GM12892 (cell line): ENCODE data around the gene GPATCH2.
"Not testable (repeated sequence)": the region's sequence is repeated elsewhere in the genome, so short reads cannot be mapped to it uniquely, and the experiment has no call there.

Experiments
- DNase-seq: peaks from one replicate; pipeline ENCODE4 v3.0.0; 2011; ENCODE audit not compliant: insufficient read length
- FAIRE-seq: peaks from 2 replicates; lab custom pipeline; 2011; peaks lifted over from hg19 to GRCh38; lab: Jason Lieb, UNC
- POLR2A ChIP-seq: IDR thresholded peaks from 2 replicates; pipeline ENCODE4 v1.6.1; 2011; ENCODE audit warnings: low read depth, low read length, control low read depth
- POLR2AphosphoS5 ChIP-seq: IDR thresholded peaks from 2 replicates; pipeline ENCODE4 v1.6.1; 2011; ENCODE audit warnings: low read depth, low read length, control low read depth
- TAF1 ChIP-seq: IDR thresholded peaks from 2 replicates; pipeline ENCODE4 v1.6.1; 2011; ENCODE audit warnings: low read depth, mild to moderate bottlenecking, control low read depth, low read length, borderline replicate concordance

The GPATCH2 gene

GRCh38 chr1:217539510-217539909 lies 91.4 kb downstream of the GPATCH2 start:
- TF ChIP-seq POLR2A: no peak
- TF ChIP-seq TAF1: no peak
- no peak for TF ChIP-seq POLR2AphosphoS5
- DNase-seq (no peak), FAIRE-seq (no peak)

- FAIRE-seq (no peak), DNase-seq (no peak)
Measured at GRCh38 chr1:217535601-217536377, 95.1 kb downstream of the GPATCH2 start.

GRCh38 chr1:217534566-217534965 lies 96.3 kb downstream of the GPATCH2 start:
- FAIRE-seq (no peak), DNase-seq (no peak)
- no peak for TF ChIP-seq TAF1
- no peak for TF ChIP-seq POLR2AphosphoS5

More at GRCh38 chr1:217535601-217536377, 95.1 kb downstream of the GPATCH2 start:
- TF ChIP-seq POLR2AphosphoS5 (no peak), TAF1 (no peak), POLR2A (no peak)

GRCh38 chr1:217528271-217528670 lies 102.6 kb downstream of the GPATCH2 start:
- TF ChIP-seq POLR2A: no peak
- TF ChIP-seq POLR2AphosphoS5: no peak
- no peak for TF ChIP-seq TAF1
- DNase-seq: no peak
- no peak for FAIRE-seq

GRCh38 chr1:217527151-217527550 lies 103.7 kb downstream of the GPATCH2 start:
- FAIRE-seq (no peak), DNase-seq (no peak)

DNA sequence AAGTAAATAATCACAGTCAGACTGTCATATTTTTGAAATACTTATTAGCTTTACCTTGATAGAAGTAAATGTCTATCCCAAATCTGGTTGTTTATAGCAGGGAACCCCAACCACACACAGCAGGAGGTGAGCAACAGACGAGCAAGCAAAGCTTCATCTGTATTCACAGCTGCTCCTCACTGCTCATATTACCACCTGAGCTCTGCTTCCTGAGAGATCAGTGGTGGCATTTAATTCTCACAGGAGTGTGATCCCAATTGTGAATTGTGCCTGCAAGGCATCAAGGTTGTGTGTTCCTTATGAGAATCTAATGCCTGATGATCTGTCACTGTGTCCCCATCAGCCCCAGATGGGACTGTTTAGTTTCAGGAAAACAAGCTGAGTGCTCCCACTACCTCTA lies 104.3 kb downstream of the GPATCH2 start:
- TF ChIP-seq TAF1 (no peak), POLR2A (no peak), POLR2AphosphoS5 (no peak)
- no peak for FAIRE-seq
- no peak for DNase-seq

More at GRCh38 chr1:217527151-217527550, 103.7 kb downstream of the GPATCH2 start:
- TF ChIP-seq POLR2AphosphoS5 (no peak), POLR2A (no peak), TAF1 (no peak)

DNA sequence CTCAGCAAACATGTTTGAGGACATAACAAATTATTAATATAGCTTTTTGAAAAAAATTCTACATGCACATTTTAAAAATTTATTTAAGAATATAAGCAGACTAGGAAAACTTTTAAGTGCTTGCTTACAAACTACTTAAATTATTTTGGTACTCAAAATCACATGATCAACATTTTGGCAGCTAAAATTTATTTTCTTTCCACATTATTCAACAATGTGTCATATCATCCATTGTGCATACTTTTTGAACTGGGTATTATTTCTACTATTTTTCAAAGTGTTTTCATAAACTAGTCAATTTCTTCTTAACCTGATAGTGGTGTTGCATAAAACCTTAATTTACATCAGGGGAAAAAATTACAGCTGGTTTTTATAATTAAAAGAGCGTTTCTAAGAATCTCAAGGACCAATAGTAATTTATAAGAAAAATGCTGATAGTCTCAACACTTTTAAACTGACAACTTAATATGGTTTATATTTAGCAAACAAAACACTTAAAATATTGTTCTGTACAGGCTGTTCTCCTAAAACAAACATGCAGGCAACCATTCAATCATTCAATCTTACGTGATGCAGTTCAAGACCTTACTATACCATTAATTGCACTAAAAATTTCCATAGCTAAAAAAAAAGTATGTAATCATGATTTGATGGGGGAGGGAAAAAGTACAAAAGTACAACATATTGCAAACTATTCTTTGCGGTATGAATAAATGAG lies 105.0 kb downstream of the GPATCH2 start:
- DNase-seq (no peak), FAIRE-seq (no peak)
- TF ChIP-seq POLR2AphosphoS5: no peak
- TF ChIP-seq TAF1: no peak
- TF ChIP-seq POLR2A: no peak

GRCh38 chr1:217524787-217525520 lies 105.9 kb downstream of the GPATCH2 start:
- FAIRE-seq (no peak), DNase-seq (no peak)
- TF ChIP-seq TAF1 (no peak), POLR2A (no peak), POLR2AphosphoS5 (no peak)

DNA sequence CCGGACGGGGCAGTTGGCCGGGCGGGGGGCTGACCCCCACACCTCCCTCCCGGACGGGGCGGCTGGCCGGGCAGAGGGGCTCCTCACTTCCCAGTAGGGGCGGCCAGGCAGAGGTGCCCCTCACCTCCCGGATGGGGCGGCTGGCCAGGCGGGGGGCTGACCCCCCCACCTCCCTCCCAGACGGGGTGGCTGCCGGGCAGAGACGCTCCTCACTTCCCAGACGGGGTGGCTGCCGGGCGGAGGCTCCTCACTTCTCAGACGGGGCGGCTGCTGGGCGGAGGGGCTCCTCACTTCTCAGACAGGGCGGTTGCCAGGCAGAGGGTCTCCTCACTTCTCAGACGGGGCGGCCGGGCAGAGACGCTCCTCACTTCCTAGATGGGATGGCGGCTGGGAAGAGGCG lies 107.0 kb downstream of the GPATCH2 start:
- not testable (repeated sequence) for DNase-seq, FAIRE-seq

DNA sequence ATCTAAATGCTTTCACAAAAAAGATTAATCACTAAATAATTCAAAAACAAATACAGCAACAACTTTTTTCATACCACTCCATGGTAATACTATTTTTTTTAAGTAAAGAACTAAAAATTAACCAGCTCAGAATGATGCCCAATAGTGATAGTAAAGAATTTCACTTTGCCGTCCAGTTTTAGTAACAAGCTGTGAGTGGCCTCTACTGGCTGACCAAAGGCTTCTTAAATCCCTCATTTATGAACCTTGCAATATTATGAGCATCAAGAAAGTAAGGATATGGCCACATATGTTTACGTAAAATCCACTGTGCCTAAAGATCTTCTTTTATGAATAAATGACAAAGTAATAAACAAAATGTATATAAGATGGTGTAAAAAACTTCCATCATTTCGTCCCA lies 108.6 kb downstream of the GPATCH2 start:
- DNase-seq (no peak), FAIRE-seq (no peak)
- TF ChIP-seq TAF1: no peak
- TF ChIP-seq POLR2A: no peak
- TF ChIP-seq POLR2AphosphoS5: no peak

DNA sequence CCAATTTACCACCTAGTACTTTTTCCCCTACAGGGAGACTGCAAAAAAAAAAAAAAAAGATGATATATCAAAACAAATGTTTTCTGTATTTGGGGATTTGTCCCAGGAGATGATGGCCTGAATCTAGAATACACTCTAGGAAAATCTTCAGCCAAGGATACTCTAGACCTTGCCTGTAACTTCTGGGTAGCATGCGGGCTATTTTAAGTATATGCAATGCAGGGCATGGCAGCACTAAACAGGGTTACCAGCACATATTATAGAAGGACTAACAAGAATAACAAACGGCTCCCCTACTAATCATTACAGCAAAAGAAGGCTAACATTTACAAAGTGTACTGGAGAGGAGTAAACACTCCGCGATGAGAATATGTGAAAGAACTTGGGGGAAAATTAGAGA lies 109.6 kb downstream of the GPATCH2 start:
- TF ChIP-seq POLR2A: no peak
- TF ChIP-seq TAF1: no peak
- TF ChIP-seq POLR2AphosphoS5: no peak
- no peak for DNase-seq
- no peak for FAIRE-seq

DNA sequence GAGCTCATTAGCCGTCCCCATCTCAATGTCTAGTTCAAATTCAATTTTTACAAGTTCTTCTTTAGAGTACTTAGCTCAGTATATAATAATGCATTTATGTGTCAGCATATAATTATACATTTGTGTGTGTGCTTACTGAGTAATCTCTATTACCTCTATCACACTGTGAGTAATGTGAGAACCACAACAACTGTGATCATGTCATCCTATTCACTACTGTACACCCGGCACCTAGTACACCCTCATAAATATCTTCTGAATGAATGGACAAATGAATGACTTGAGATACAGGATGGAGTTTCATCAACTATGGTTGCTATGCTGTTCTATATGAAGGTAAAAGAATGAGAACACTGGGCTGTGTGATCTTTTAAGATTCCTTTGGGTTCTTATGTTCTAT lies 124.0 kb downstream of the GPATCH2 start:
- FAIRE-seq (no peak), DNase-seq (no peak)
- no peak for TF ChIP-seq TAF1
